Common myeloid progenitor, CD34-positive (primary cell): Measurements from ENCODE around the gene MAPKBP1.

Source experiments
- CTCF ChIA-PET: fragments of 350-600 bp; sonication (Branson Sonifier 250); formaldehyde crosslinking; loops from one replicate; lab custom pipeline; 2021; ENCODE audit warnings: antibody characterized with exemption; lab: Charles Lee
- POLR2A ChIA-PET: fragments of 350-600 bp; sonication (Branson Sonifier 250); formaldehyde crosslinking; loops from one replicate; lab custom pipeline; 2021; ENCODE audit warnings: antibody characterized with exemption; lab: Charles Lee
- DNase-seq, 3 donors: peaks; one replicate each; pipeline versions ENCODE4 v3.0.0 to v3.0.0-alpha.2; 2013
- H3K27ac ChIP-seq, 2 experiments: 1 replicate in 1 of 2; 2 replicates in 1 of 2; pipeline ENCODE4 v1.7.0; 2013; ENCODE audit warnings: inconsistent platforms in 2 of 2, low read length in 2 of 2, mild to moderate bottlenecking in 2 of 2, low read depth in 1 of 2, moderate library complexity in 1 of 2; ENCODE audit not compliant: severe bottlenecking in 2 of 2, insufficient read depth in 1 of 2, poor library complexity in 1 of 2
- H3K27me3 ChIP-seq, 5 experiments: replicated peaks in 2 of 5; 1 replicate in 3 of 5; 2 replicates in 2 of 5; pipeline versions ENCODE4 v1.6.1 to v1.7.0; 2013; ENCODE audit warnings: low read length in 4 of 5, mild to moderate bottlenecking in 2 of 5, moderate library complexity in 2 of 5, inconsistent platforms in 1 of 5; ENCODE audit not compliant: insufficient read depth in 5 of 5, control insufficient read depth in 4 of 5
- H3K36me3 ChIP-seq, 4 experiments: 1 replicate in 2 of 4; 2 replicates in 2 of 4; pipeline versions ENCODE4 v1.6.1 to v1.7.0; 2013; ENCODE audit warnings: low read length in 3 of 4, control low read depth in 1 of 4, mild to moderate bottlenecking in 1 of 4; ENCODE audit not compliant: control insufficient read depth in 4 of 4, insufficient read depth in 4 of 4
- H3K4me1 ChIP-seq, 4 experiments: 1 replicate in 3 of 4; 2 replicates in 1 of 4; pipeline versions ENCODE4 v1.6.1 to v1.7.1; 2013; ENCODE audit warnings: low read length in 3 of 4, mild to moderate bottlenecking in 3 of 4, control low read depth in 1 of 4, inconsistent platforms in 1 of 4, moderate library complexity in 1 of 4; ENCODE audit not compliant: control insufficient read depth in 4 of 4, insufficient read depth in 4 of 4; ENCODE audit errors: control extremely low read depth in 1 of 4
- H3K4me3 ChIP-seq, 7 experiments: 1 replicate in 4 of 7; 2 replicates in 3 of 7; pipeline versions ENCODE4 v1.5.1 to v1.7.0; 2013; ENCODE audit warnings: mild to moderate bottlenecking in 7 of 7, low read length in 6 of 7, moderate library complexity in 6 of 7, inconsistent platforms in 2 of 7, low read depth in 2 of 7, control low read depth in 1 of 7; ENCODE audit not compliant: insufficient read depth in 4 of 7, control insufficient read depth in 1 of 7; ENCODE audit errors: extremely low read depth in 1 of 7
- H3K9me3 ChIP-seq, 5 experiments: 1 replicate in 4 of 5; 2 replicates in 1 of 5; pipeline versions ENCODE4 v1.6.1 to v1.7.1; 2013; ENCODE audit warnings: low read length in 4 of 5, mild to moderate bottlenecking in 2 of 5, inconsistent platforms in 1 of 5, low read depth in 1 of 5, moderate library complexity in 1 of 5; ENCODE audit not compliant: control insufficient read depth in 4 of 5, insufficient read depth in 2 of 5; ENCODE audit errors: control extremely low read depth in 1 of 5
- WGBS: methylation state at CpG from one replicate; pipeline ENCODE4 v1.1.5; 2013; ENCODE audit not compliant: insufficient coverage; 5-methylcytosine and 5-hydroxymethylcytosine counted together

MAPKBP1 gene

GRCh38 chr15:41853831-41854230 is 79.5 kb downstream of the MAPKBP1 start:
- Histone ChIP-seq H3K9me3 (no peaks in the 10 kb centered on the region), H3K4me3 (no peak overlapping the region), H3K36me3 (peaks cover 0 to under 1% (median 0%) of the 10 kb centered on the region in 4 experiments), H3K27me3 (peaks cover 0 to 9% (median 0%) of the 10 kb centered on the region in 5 experiments), H3K4me1 (no peaks in the 10 kb centered on the region), H3K27ac (no peak overlapping the region)
- POLR2A ChIA-PET: interaction anchor here (1.5 kb wide), 1 partner anchor 25 kb away, joined by 3 read pairs; no protein-coding TSS in a partner anchor
- CTCF ChIA-PET: interaction anchor here (1.1 to 1.8 kb wide), 4 partner anchors 10 to 58 kb away, joined by 3 to 5 read pairs (median 4); no protein-coding TSS in a partner anchor
- 83% methylated on average over 9 of the region's 10 CpGs for WGBS
- no peak for DNase-seq

DNA sequence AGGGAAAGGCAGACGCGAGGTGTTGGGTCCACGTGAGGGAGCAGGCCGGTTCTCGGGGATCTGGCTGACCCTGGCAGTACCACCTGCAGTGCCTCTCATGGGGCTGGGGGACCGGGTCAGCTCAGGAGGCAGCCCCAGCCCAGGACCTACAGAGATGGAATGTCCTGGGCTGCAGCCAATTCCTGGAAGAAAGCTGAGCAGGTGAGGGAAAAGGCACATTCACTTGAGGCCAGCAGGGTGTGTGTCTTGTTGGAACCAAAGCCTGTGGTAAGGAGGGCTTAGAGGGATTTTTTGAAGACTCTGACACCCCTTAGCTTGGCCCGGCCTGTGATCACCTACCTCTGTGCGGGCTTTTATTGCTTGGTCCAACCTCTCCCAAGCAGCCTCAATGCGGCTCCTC is 80.2 kb downstream of the MAPKBP1 start:
- Histone ChIP-seq H3K36me3 (no peaks in the 10 kb centered on the region), H3K9me3 (no peaks in the 10 kb centered on the region), H3K4me3 (no peak overlapping the region), H3K4me1 (no peaks in the 10 kb centered on the region), H3K27me3 (peaks cover 0 to 9% (median 0%) of the 10 kb centered on the region in 5 experiments), H3K27ac (no peak overlapping the region)
- DNase-seq: no peak
- POLR2A ChIA-PET: no interaction called here
- 97% methylated on average over 9 of the region's 9 CpGs for WGBS
- CTCF ChIA-PET: interaction anchor here (1.5 to 1.8 kb wide), 2 partner anchors 11 to 57 kb away, joined by 3 to 4 read pairs; no protein-coding TSS in a partner anchor

GRCh38 chr15:41855261-41855961 is 81.1 kb downstream of the MAPKBP1 start:
- 95% methylated on average over 26 of the region's 30 CpGs for WGBS
- Histone ChIP-seq H3K36me3 (no peaks in the 10 kb centered on the region), H3K27me3 (peaks cover 0 to 9% (median 0%) of the 10 kb centered on the region in 5 experiments), H3K4me1 (peaks cover 0 to 8% (median 4%) of the 10 kb centered on the region in 4 experiments), H3K9me3 (no peaks in the 10 kb centered on the region), H3K27ac (no peak overlapping the region), H3K4me3 (no peak overlapping the region)
- DNase-seq: no peak
- ChIA-PET CTCF (interaction anchor here (1.8 kb wide), 1 partner anchor 12 kb away, joined by 4 read pairs; no protein-coding TSS in a partner anchor), POLR2A (no interaction called here)

DNA sequence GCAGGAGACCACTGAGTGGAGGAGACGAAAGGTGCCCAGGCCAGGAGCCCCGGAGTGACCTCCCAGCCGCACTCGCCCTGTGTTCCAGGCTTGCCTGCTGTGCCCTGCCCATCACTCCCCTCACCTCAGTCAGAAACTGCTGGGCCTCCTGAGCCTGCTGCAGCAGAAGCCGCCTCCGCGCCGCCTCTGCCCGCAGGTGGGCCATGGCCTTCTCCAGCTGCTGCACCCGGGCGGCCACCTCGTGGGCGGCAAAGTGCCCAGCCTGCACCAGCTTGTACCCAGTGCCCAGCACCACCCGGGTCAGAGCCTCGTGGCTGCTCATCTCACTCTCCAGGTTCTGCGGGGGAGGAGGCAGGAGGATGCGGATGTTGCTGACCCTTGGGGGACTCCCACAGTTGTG is 82.0 kb downstream of the MAPKBP1 start:
- POLR2A ChIA-PET: no interaction called here
- H3K27me3 ChIP-seq: peaks cover 0 to 2% (median 0%) of the 10 kb centered on the region in 5 experiments

DNA sequence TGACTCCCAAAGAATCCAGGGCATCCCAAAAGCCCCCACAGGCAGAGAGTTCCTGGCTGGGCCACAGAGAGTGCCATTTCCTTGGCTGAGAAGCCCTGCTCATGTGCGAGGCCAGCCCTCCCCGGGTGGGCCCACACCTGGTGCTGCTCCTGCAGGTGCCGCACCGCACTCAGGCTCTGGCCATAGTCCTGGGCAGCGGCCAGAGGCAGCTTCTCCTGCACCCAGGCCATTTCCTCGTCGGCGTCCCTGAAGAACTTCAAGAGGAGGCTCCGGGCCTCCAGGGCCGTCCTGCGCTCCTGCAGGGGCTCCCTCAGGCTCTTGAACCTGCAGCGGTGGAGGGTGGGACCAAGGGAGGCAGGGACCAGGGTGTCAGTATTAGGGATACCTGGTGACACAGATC is 82.4 kb downstream of the MAPKBP1 start:
- Histone ChIP-seq H3K27me3 (peaks cover 0 to 2% (median 0%) of the 10 kb centered on the region in 5 experiments), H3K9me3 (no peaks in the 10 kb centered on the region), H3K4me3 (no peak overlapping the region), H3K27ac (no peak overlapping the region), H3K36me3 (no peaks in the 10 kb centered on the region), H3K4me1 (peaks cover 0 to 8% (median 4%) of the 10 kb centered on the region in 4 experiments)
- POLR2A ChIA-PET: no interaction called here
- 97% methylated on average over 12 of the region's 12 CpGs for WGBS
- no peak for DNase-seq
- CTCF ChIA-PET: no interaction called here

More for the DNA sequence above, 82.0 kb downstream of the MAPKBP1 start:
- 98% methylated on average over 17 of the region's 17 CpGs for WGBS
- H3K4me1 ChIP-seq: peaks cover 0 to 8% (median 4%) of the 10 kb centered on the region in 4 experiments
- no peaks in the 10 kb centered on the region for H3K9me3 ChIP-seq
- no peak for DNase-seq
- H3K27ac ChIP-seq: no peak overlapping the region
- CTCF ChIA-PET: no interaction called here
- H3K4me3 ChIP-seq: no peak overlapping the region
- no peaks in the 10 kb centered on the region for H3K36me3 ChIP-seq

- peaks cover 0 to 8% (median 4%) of the 10 kb centered on the region in 4 experiments for H3K4me1 ChIP-seq
- no peaks in the 10 kb centered on the region for H3K27me3 ChIP-seq
- ChIA-PET CTCF (interaction anchor here (1.1 to 1.4 kb wide), 2 partner anchors 9 to 47 kb away, joined by 3 to 6 read pairs; no protein-coding TSS in a partner anchor), POLR2A (no interaction called here)
- H3K4me3 ChIP-seq: no peak overlapping the region
- no peak overlapping the region for H3K27ac ChIP-seq
- no peak for DNase-seq
- WGBS: 98% methylated on average over 8 of the region's 9 CpGs
- no peaks in the 10 kb centered on the region for H3K9me3 ChIP-seq
- H3K36me3 ChIP-seq: no peaks in the 10 kb centered on the region
Observed at GRCh38 chr15:41857316-41857715, 83.0 kb downstream of the MAPKBP1 start.

DNA sequence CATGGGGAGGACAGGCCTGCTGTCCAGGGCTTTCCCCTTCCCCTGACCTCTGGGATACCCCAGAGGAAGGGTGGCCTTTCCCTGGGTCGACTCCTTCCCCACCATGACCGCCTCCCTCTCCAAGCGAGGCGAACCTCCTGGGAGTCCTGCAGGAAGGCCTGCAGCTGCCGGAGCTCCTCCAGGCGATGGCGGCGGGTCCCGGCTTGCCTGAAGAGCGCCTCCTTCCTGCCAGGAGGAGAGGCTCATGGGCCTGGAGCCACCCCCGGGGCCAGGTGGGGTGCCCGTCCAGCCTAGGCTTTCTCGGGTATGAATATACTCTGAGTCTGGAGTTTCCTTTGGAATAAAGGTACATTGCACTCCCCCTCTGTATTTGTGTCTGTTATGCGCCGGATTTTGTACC is 84.5 kb downstream of the MAPKBP1 start:
- ChIA-PET CTCF (interaction anchor here (1.2 to 1.7 kb wide), 3 partner anchors 11 to 47 kb away, joined by 4 to 5 read pairs (median 4); no protein-coding TSS in a partner anchor), POLR2A (no interaction called here)
- H3K27ac ChIP-seq: no peak overlapping the region
- no peak for DNase-seq
- H3K27me3 ChIP-seq: no peaks in the 10 kb centered on the region
- WGBS: 95% methylated on average over 11 of the region's 15 CpGs
- H3K4me3 ChIP-seq: no peak overlapping the region
- no peaks in the 10 kb centered on the region for H3K9me3 ChIP-seq
- peaks cover 0 to 8% (median 4%) of the 10 kb centered on the region in 4 experiments for H3K4me1 ChIP-seq
- no peaks in the 10 kb centered on the region for H3K36me3 ChIP-seq
